Measurements from ENCODE around the gene ABTB2.
"Not testable (repeated sequence)": the region's sequence is repeated elsewhere in the genome, so short reads cannot be mapped to it uniquely, and the experiment has no call there.

Gene ABTB2

GRCh38 chr11:34238533-34238932 lies 119.3 kb downstream of the ABTB2 start:
- DNase-seq (ENCODE audit: low read depth): no peak

GRCh38 chr11:34236572-34236971 lies 121.2 kb downstream of the ABTB2 start:
- no peak for DNase-seq (ENCODE audit: low read depth)

DNA sequence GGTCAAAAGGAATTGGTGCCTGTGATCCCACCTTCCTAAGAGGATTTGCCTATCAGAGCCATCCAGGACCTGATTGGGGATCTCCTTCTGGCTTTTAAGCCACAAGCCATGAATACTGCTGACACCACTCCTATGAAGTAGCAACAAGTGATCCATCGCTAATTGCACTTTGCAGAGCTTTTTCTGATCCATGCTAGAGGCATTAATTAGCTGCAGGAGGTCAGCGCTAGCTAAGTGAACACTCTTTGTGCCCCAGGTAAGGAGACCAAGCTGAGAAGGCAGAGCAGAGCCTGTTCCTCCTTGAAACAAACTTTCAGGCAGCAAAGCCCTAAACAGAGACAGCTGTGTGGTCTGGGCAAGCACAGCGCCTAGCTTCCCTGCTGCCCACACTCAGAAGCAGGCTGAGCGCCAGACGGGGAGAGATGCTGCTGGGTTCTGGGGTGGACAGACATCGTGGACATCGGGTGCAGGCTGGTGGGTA lies 122.2 kb downstream of the ABTB2 start:
- no peak for DNase-seq (ENCODE audit: low read depth)

DNA sequence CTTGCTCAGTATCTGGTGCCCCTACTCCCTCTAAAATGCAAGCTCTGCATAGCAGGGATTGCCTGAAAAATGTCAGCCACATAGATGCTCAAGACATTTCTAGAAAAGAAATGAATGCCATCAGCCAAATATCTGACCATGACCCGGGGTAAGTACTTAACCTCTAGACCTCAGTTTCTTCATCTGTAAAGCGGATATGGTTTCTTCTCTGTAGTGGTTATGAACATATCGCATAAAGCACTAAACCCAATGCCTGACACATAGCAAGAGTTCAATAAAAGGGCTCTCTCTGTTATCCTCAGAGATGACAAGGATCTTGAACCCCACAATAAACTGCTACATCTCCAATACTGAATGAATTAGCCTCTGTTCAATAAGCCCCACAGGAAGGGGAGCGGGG lies 122.6 kb downstream of the ABTB2 start:
- DNase-seq (ENCODE audit: low read depth): no peak

- DNase-seq (ENCODE audit: low read depth): peak; percentile 84
Measured at GRCh38 chr11:34234086-34234740, 123.6 kb downstream of the ABTB2 start.

DNA sequence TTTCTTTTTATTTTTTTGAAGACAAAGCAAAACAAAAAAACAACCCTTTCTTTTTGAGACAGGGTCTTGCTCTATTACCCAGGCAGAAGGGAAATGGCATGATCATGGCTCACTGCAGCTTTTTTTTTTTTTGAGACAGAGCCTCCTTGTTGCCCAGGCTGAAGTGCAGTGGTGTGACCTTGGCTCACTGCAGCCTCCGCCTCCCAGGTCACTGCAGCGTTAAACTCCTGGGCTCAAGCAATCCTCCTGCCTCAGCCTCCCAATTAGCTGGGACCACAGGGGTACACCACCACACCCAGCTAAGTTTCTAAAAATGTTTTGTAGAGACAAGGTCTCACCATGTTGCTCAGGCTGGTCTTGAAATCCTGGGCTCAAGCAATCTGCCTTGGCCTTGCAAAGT lies 124.6 kb downstream of the ABTB2 start:
- DNase-seq (ENCODE audit: low read depth): no peak

- DNase-seq (ENCODE audit: low read depth): no peak
Measured at GRCh38 chr11:34232807-34233206, 125.0 kb downstream of the ABTB2 start.

GRCh38 chr11:34226210-34226609 lies 131.6 kb downstream of the ABTB2 start:
- no peak for DNase-seq (ENCODE audit: low read depth)

DNA sequence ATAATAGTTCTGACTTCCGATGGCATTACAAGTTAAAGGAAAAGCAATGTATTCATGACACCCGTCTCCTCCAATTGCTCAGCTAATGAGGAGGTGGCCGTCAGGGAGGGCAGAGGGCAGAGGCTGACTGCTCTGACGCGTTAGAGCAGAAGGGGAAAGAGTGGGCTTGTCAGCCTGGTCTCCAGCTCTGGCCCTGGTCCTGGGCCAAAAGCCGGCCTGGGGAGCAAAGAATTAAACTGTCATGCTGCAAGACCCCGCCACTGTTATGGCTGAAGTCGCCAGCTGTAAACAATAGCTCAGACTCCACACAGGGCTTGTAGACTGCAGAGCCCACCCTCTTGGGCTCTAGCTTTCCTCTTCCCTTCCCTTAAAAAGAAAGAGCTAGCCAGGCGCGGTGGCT lies 132.7 kb downstream of the ABTB2 start:
- DNase-seq (ENCODE audit: low read depth): no peak

DNA sequence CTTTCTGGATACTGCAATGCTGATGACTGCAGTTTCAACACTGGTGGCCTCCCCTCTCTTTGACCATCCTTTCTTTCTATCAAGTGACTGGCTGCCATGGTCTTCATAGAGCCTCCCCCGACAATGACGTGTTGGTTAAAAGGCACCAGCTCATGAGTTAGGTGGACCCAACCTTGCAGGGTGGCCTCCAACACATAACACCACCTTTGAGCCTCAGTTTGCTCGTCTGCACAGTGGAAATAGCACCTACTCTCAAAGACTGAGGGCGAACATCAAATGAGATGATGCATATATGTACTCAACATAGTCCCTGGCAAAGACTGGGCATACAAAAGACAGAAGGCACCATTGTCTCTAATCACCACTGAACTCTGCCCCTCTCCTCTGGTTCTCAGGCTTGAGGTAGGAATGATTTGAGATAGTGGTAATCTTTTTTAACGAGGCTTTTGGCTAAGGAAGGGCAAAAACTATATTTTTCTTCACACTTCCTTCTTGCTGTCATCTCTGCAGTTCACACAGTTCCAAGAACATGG lies 133.3 kb downstream of the ABTB2 start:
- no peak for DNase-seq (ENCODE audit: low read depth)

DNA sequence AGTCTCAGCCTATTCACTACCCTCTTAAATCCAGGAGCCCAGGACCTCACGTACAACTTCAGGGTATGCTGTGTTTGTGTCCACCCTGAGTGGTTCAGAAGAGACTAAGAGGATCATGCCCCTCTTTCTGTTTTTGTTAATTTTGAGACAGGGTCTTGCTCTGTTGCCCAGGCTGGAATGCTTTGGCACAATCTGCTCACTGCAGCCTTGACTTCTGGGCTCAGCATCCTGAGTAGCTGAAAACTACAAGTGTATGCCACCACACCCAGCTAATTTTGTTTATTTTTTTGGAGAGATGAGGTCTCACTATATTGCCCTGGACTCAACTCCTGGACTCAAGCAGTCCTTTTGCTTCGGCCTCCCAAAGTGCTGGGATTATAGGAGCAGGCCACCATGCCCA lies 133.9 kb downstream of the ABTB2 start:
- DNase-seq (ENCODE audit: low read depth): no peak

DNA sequence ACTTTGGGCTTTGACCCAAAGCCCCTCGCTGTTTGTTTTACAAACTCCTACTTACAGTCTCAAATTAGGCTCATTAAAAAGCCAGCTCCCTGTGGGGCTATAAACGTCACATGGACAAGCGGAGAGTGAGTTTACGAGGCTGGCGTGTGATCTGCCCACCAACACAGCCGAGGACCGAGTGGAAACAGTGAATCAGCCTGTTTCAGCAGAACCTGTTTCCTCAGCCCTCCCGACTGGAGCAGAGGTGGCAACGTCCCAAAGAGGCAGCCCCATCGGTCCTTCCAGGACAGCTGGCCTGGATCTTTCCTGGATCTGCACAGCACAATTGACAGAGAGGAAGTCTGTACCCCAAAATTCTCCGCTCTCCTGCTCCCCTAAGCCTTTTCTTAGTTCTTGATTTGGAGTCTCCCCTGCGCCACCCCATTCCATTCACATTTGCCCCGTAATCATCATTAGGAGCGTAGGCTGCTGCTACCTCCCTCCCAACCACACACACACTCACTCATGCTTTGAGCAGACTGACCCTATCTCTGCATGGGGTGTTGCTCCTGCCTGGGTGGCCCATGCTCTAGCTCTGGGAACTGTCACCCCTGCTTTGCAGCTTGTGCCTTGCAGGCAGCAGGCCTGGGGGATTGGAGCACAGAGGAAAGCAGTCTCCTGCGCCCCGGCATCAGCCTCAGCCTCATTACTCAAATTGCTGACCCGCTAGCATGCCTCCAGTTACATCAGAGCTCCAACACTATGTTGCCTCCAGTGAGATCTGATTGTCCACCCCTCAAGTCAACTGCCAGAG lies 134.6 kb downstream of the ABTB2 start:
- DNase-seq (ENCODE audit: low read depth): no peak

GRCh38 chr11:34222030-34222429 lies 135.8 kb downstream of the ABTB2 start:
- DNase-seq (ENCODE audit: low read depth): no peak

DNA sequence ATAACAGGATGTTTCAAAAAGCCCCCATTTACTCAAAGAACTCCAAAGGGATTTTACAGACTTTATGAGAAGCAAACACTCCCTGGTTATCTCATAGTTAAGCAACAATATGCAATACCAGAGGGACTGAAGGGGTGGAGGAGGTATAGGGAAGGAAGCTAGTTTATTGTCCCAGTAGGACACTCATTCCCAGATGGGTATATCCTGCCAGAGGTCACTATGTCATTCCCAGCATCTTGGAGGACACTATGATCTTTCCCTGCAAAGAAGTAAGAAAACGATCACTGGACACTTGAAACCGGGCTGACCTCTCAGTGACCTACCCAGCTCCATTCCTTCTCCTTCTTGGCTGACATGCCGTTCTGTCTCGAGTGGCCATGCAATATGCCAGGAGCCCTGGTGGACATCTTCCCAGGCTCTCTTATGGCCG lies 137.9 kb downstream of the ABTB2 start:
- DNase-seq (ENCODE audit: low read depth): no peak

- no peak for DNase-seq (ENCODE audit: low read depth)
Measured at GRCh38 chr11:34219279-34219678, 138.5 kb downstream of the ABTB2 start.

GRCh38 chr11:34218756-34219155 lies 139.1 kb downstream of the ABTB2 start:
- DNase-seq (ENCODE audit: low read depth): not testable (repeated sequence)

DNA sequence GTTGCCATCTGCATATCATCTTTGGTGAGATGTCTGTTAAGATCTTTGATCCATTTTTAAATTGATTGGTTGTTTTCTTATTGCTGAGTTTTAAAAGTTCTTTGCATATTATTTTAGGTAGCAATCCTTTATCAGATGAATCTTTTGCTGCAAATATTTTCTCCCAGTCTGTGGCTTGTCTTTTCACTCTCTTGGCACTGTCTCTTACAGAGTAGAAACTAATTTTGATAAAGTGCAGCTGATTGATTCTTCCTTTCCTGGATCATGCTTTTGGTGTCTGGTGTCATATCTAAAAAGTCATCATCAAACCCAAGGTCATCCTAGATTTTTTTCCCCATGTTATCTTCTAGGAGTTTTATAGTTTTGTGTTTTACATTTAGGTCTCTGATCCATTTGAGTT lies 139.7 kb downstream of the ABTB2 start:
- no peak for DNase-seq (ENCODE audit: low read depth)

DNA sequence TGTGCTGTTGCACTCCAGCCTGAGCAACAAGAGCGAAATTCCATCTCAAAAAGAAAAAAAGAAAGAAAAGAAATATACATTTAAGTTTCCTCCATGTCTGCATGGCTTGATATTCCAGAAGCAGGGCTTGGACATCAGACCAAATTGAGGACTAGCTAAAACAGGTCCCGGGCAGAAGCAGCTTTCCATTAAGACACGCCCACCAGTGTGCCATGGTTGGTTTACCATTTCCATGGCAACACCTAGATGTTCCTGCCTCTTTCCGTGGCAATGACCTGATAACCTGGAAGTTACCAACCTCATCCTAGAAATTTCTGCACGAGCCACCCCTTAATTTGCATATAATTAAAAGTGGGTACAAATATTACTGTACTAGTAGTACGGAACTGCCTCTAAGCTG lies 141.1 kb downstream of the ABTB2 start:
- DNase-seq (ENCODE audit: low read depth): no peak

DNA sequence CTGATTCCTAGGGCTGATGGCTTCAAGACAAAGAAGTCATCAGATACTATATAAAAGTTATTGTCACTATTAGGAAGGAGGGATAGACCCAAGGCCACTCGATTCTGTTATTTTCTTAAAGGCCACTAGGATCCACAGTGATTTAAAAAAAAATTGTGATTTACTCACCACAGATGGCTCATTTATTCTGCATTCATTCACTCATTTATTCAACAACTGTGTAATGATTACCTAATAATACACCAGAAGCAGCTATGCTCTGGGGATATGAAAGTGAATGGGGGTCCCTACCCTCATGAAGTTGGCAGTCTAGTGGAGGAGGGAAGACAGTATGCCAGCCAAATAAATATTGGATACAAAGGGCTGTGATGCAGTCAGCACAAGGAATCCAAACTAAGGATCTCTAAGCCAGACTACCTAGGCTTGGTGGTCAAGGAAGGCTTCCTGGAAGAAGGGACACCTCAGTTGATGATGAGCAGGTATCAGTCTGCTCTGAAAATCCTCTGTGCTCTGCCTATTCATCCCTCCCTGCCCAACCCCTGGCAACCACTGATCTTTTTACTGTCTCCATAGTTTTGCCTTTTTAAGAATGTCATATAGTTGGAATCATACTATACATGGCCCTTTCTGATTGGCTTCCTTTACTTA lies 141.9 kb downstream of the ABTB2 start:
- DNase-seq (ENCODE audit: low read depth): no peak

- peak; percentile 65 for DNase-seq (ENCODE audit: low read depth)
Measured at GRCh38 chr11:34214961-34215805, 142.6 kb downstream of the ABTB2 start.

GRCh38 chr11:34213366-34213765 lies 144.4 kb downstream of the ABTB2 start:
- no peak for DNase-seq (ENCODE audit: low read depth)

GRCh38 chr11:34212566-34212965 lies 145.2 kb downstream of the ABTB2 start:
- DNase-seq (ENCODE audit: low read depth): no peak
